ENCODE measurements around the gene ERCC6L.

- TF ChIP-seq, protein P1, sequence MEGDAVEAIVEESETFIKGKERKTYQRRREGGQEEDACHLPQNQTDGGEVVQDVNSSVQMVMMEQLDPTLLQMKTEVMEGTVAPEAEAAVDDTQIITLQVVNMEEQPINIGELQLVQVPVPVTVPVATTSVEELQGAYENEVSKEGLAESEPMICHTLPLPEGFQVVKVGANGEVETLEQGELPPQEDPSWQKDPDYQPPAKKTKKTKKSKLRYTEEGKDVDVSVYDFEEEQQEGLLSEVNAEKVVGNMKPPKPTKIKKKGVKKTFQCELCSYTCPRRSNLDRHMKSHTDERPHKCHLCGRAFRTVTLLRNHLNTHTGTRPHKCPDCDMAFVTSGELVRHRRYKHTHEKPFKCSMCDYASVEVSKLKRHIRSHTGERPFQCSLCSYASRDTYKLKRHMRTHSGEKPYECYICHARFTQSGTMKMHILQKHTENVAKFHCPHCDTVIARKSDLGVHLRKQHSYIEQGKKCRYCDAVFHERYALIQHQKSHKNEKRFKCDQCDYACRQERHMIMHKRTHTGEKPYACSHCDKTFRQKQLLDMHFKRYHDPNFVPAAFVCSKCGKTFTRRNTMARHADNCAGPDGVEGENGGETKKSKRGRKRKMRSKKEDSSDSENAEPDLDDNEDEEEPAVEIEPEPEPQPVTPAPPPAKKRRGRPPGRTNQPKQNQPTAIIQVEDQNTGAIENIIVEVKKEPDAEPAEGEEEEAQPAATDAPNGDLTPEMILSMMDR (IDR thresholded peaks at IDR 0.05; ENCODE audit: insufficient read depth, low read length) = no peak
- TF ChIP-seq GABPA (IDR thresholded peaks at IDR 0.05; ENCODE audit: low read depth) (no peak), REST (IDR thresholded peaks at IDR 0.05; ENCODE audit: insufficient replicate concordance, low read depth) (no peak)
Observed at GRCh38 chrX:72253686-72254085, 14.9 kb upstream of the ERCC6L start.
